ENCODE measurements around the gene CEACAM21.

The CEACAM21 gene

DNA sequence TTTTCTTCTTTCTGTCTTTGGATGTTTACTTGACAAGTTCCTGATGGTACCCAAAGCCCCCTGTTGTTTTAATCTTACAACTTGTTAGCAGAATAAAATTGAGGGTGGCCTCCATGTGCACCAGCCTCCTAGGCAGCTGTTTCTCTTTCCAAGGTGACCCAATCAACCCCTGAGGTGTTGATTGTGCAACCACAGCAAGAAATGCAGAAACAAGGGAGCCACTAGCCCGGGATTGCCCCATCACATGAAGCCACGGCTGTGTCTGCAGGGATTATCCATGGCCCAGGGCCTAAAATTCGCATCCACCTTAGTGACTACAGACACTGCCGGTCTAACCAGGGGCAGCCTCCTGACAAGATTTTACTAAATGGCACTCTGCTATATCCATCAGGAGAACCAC lies 36.5 kb downstream of the CEACAM21 start:
- H3K4me3 ChIP-seq (replicated peaks; ENCODE audit: low read depth, low read length) = no peak overlapping the region
- TF ChIP-seq, protein P1, sequence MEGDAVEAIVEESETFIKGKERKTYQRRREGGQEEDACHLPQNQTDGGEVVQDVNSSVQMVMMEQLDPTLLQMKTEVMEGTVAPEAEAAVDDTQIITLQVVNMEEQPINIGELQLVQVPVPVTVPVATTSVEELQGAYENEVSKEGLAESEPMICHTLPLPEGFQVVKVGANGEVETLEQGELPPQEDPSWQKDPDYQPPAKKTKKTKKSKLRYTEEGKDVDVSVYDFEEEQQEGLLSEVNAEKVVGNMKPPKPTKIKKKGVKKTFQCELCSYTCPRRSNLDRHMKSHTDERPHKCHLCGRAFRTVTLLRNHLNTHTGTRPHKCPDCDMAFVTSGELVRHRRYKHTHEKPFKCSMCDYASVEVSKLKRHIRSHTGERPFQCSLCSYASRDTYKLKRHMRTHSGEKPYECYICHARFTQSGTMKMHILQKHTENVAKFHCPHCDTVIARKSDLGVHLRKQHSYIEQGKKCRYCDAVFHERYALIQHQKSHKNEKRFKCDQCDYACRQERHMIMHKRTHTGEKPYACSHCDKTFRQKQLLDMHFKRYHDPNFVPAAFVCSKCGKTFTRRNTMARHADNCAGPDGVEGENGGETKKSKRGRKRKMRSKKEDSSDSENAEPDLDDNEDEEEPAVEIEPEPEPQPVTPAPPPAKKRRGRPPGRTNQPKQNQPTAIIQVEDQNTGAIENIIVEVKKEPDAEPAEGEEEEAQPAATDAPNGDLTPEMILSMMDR (IDR thresholded peaks at IDR 0.05; ENCODE audit: low read depth, low read length, missing control alignments) = no peak
- DNase-seq (ENCODE audit: extremely low read depth, low read depth) = no peak

DNA sequence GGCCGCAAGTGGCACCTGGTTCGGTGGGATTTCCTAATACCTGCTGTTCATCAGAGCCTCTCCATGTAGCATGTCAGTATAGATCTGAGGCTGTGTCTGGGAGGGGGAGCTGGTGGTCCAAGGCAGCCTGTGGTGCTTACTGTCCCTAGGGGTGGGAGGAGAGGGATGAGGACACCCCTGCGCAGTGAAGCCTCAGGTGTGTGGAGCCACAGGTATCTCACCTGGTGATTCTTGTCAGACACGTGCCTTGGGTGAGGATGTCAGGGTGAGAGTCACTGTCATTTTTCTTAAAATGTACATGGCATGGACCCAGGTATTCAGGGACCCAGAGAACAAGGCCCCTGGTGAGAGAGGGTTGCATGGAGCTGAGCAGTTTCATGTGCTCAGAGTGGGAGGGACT lies 39.2 kb downstream of the CEACAM21 start:
- TF ChIP-seq, protein P1 (IDR thresholded peaks at IDR 0.05; ENCODE audit: low read depth, low read length, missing control alignments) = no peak
- no peak overlapping the region for H3K4me3 ChIP-seq (replicated peaks; ENCODE audit: low read depth, low read length)
- DNase-seq (ENCODE audit: extremely low read depth, low read depth) = no peak

DNA sequence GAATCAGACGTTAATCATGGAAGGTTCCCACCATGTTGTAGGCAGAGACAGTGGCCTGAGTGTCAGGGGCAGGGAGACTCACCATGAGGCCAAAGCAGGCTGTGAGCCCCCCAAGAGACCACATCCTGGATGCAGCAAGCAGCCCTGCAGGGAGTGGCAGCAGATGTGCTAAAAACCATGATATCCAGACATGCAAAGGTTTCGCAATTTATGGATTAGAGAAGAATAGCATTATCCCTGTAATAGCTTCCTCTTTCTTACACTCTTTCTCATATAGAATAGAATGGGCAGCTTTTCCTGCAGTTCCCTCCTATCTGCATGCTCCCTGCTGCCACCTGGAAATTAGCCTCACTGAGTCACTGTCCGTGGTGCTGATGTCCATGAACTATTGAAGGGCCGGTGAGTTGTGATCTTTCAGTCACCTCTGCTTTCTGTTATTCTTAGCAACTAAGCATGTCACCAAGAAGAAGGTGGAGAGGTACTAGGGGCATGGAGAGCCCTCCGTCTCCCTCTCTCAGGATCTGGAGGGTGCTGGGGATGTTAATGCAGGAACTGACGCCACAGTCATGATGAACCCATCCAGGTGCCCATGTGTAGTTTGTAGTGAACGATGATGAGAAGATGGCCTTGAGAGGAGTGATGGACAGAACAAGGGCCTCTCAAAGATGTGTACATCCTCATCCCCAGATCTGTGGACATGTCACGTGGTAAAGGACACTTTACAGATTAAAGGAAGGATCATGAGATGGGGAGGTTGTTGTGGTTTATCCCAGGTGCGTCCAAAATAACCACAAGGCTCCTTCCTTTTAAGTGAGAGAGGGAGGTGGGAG lies 41.0 kb downstream of the CEACAM21 start:
- DNase-seq (ENCODE audit: extremely low read depth, low read depth) = peak; percentile 4
- TF ChIP-seq, protein P1 (IDR thresholded peaks at IDR 0.05; ENCODE audit: low read depth, low read length, missing control alignments) = no peak
- H3K4me3 ChIP-seq (replicated peaks; ENCODE audit: low read depth, low read length) = no peak overlapping the region

DNA sequence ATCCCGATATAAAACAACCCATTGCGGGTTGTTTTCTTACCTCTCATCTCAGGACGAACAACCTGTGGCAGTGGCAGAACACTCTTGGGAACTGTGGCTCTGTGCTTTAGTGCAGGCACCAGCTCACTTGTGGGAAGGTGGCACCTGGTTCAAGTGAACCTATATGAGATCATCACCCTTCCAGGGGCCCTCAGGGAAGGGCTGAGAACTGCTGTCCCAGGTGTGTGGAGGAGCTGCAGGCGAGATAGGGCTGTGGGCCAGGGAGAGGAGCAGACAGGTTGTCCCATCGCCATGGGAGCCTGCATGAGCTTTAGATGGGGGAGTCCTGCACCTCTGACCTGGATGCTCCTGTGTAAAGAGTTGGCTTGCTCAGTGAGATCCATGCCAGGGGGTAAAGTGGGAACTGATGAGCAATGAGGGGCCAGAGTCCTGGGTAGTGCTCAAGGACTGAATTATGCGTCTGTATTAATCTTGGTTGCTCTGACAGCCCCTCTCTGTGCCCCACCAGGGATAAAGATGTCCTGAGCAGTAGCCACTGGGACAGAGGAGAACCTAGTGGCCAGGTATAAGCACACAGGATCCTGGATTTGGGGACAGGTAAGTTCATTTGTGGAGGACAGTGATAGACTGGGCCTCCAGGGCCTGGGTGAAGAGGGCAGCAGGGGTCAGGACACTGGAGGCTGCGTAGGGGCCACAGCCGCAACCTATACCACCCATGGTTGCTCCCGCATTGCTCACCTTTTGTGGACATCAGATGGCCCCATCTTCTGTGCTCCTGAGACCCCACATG lies 42.2 kb downstream of the CEACAM21 start:
- no peak overlapping the region for H3K4me3 ChIP-seq (replicated peaks; ENCODE audit: low read depth, low read length)
- no peak for DNase-seq (ENCODE audit: extremely low read depth, low read depth)
- TF ChIP-seq, protein P1 (IDR thresholded peaks at IDR 0.05; ENCODE audit: low read depth, low read length, missing control alignments) = no peak

DNA sequence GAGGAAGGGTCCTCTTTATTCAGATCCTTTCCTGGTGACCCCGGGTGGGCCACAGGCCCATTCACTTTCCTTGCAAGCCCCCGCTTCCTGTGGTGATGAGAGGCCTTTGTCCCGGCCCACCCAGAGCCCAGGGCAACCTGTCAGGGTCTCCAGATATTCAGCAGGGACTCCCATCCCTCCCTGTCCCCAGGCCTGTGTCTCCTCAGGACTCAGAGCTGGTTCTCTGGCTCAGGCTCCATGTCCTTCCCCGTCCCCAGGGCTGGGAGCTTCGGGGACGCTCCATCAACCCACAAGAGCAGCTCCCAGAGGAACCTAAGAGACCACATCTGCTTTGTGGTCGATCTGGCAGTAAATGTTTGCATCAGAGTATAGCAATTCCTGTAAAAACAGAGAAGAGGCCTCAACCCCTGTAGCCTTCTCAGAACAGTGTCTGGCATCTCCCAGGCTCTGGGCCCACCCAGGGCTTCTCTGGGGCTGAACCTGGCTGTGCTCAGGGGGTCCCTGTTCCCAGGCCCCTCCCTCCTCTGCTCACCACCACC lies 43.1 kb downstream of the CEACAM21 start:
- no peak for DNase-seq (ENCODE audit: extremely low read depth, low read depth)
- TF ChIP-seq, protein P1 (IDR thresholded peaks at IDR 0.05; ENCODE audit: low read depth, low read length, missing control alignments) = no peak
- H3K4me3 ChIP-seq (replicated peaks; ENCODE audit: low read depth, low read length) = no peak overlapping the region

DNA sequence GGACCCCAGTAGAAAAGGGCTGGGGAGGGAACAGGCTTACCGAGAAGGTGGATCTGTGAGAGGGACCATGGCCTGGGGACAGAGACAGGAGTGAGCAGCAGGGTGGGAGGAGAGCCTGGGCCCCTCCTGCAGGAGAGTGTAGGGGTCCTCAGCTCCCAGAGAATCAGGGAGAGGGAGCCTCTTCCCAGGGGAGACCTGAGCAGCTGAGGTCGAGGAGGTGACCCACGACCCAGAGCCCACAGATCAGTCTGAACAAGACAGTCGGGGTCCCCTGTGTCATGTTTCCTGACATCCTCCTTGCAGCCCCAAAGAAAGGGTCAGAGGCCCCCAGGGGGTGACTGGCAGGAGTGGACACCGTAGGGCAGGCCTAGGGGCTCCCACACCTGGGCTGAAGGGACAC lies 44.2 kb downstream of the CEACAM21 start:
- TF ChIP-seq, protein P1 (IDR thresholded peaks at IDR 0.05; ENCODE audit: low read depth, low read length, missing control alignments) = no peak
- H3K4me3 ChIP-seq (replicated peaks; ENCODE audit: low read depth, low read length) = no peak overlapping the region
- no peak for DNase-seq (ENCODE audit: extremely low read depth, low read depth)

Measured in HFF-Myc (cell line).